Aorta (tissue), 5 donors: ENCODE results near the gene CSNK2A3. TPM values are rescaled to one million over a fixed set of nuclear protein-coding genes. Genes with fewer than 3 reads are reported as not detected.
"Not testable (repeated sequence)": the region's sequence is repeated elsewhere in the genome, so short reads cannot be mapped to it uniquely, and the experiment has no call there.

Experiments
- ATAC-seq: fragments of 200-7000 bp; cut with Tn5 transposase; one replicate; pipeline ENCODE4 v1.9.1; 2022; ENCODE audit warnings: moderate library complexity; ENCODE audit not compliant: low FRiP score
- DNase-seq, 2 donors: peaks; one replicate each; pipeline ENCODE4 v3.0.0-alpha.2; 2020
- H3K27ac ChIP-seq, 2 donors: one replicate each; pipeline ENCODE4 v1.5.1; 2013; ENCODE audit warnings: low read length in 2 of 2, mild to moderate bottlenecking in 2 of 2, moderate library complexity in 2 of 2, control low read depth in 1 of 2, inconsistent platforms in 1 of 2, low read depth in 1 of 2
- H3K27me3 ChIP-seq, 2 donors: one replicate each; pipeline ENCODE4 v1.6.1; 2013; ENCODE audit warnings: control low read depth in 1 of 2, low read length in 1 of 2, mild to moderate bottlenecking in 1 of 2, moderate library complexity in 1 of 2; ENCODE audit not compliant: insufficient read depth in 2 of 2, control insufficient read depth in 1 of 2
- H3K36me3 ChIP-seq, 2 donors: one replicate each; pipeline ENCODE4 v1.6.1; 2013; ENCODE audit warnings: control low read depth in 1 of 2, low read length in 1 of 2, mild to moderate bottlenecking in 1 of 2; ENCODE audit not compliant: insufficient read depth in 2 of 2, control insufficient read depth in 1 of 2
- H3K4me1 ChIP-seq, 2 donors: one replicate each; pipeline ENCODE4 v1.6.1; 2013; ENCODE audit warnings: low read length in 2 of 2, control low read depth in 1 of 2, mild to moderate bottlenecking in 1 of 2, moderate library complexity in 1 of 2; ENCODE audit not compliant: insufficient read depth in 2 of 2, control insufficient read depth in 1 of 2
- H3K4me3 ChIP-seq, 2 donors: one replicate each; pipeline ENCODE4 v1.5.1; 2013; ENCODE audit warnings: low read length in 2 of 2, control low read depth in 1 of 2, mild to moderate bottlenecking in 1 of 2
- H3K9me3 ChIP-seq: one replicate; pipeline ENCODE4 v1.6.1; 2013; ENCODE audit warnings: mild to moderate bottlenecking, low read length; ENCODE audit not compliant: control insufficient read depth
- WGBS, 2 donors: extraction: QIAGEN DNeasy Blood & Tissue Kit; methylation state at CpG; one replicate each; pipeline ENCODE4 v1.1.7; 2013; 5-methylcytosine and 5-hydroxymethylcytosine counted together
- intact Hi-C, 2 donors: fragments of 100-400 bp; cut with DNase I; formaldehyde crosslinking; loops; one replicate each; pipeline versions ENCODE4 v1.14.2 to v1.15.0; 2022
- polyA plus RNA-seq, 2 donors: library from polyadenylated mRNA; stranded (reverse); fragments of 200-250 nt; gene quantifications; one replicate each; pipeline ENCODE4 v1.2.3, GENCODE V29; 2013
- total RNA-seq, 2 donors: library from RNA; stranded (reverse); fragmentation: NEBNext Ultra II Directional; extraction: Animal tissue kit (Norgen Biotek cat#: 25700); gene quantifications; one replicate each; pipeline ENCODE4 v1.2.1, GENCODE V29; 2021
- donor health status: healthy with polysubstance abuse.
- donor health status: Bipolar disorder and iron deficiency.
- donor health status: DM: no; HTN: no; CAD: no.
- donor health status: DM: no; HTN: no; CAD: no.
- donor health status: DM: yes; HTN: yes; CAD: no.

The CSNK2A3 gene
- total and polyA plus RNA-seq, 4 donors, result 0.51 to 6.0 (median 3.9) TPM; not detected in 1

GRCh38 chr11:11372461-11372860 lies 19.4 kb upstream of the CSNK2A3 start:
- DNase-seq, result no peak
- H3K27me3 ChIP-seq, result no peaks in the 10 kb centered on the region
- WGBS, 2 donors, result 94 to 95% methylated on average over 8 of the region's 8 CpGs
- peaks cover 0 to 6% of the 10 kb centered on the region in 2 donors for H3K36me3 ChIP-seq
- H3K9me3 ChIP-seq, result no peaks in the 10 kb centered on the region
- ATAC-seq, result no peak
- H3K4me1 ChIP-seq, result peaks cover 0 to 2% of the 10 kb centered on the region in 2 donors
- H3K4me3 ChIP-seq, result no peak overlapping the region
- intact Hi-C loops, result no loop called here
- H3K27ac ChIP-seq, result no peak overlapping the region

- 50 to 52% methylated on average over 6 of the region's 6 CpGs for WGBS, 2 donors
- Histone ChIP-seq H3K4me3 (no peak overlapping the region), H3K9me3 (no peaks in the 10 kb centered on the region), H3K4me1 (peaks cover 0 to 2% of the 10 kb centered on the region in 2 donors), H3K36me3 (peaks cover 0 to 5% of the 10 kb centered on the region in 2 donors), H3K27ac (no peak overlapping the region), H3K27me3 (no peaks in the 10 kb centered on the region)
- intact Hi-C loops, result no loop called here
- no peak for ATAC-seq
- DNase-seq, result no peak
Observed at GRCh38 chr11:11370962-11371303, 17.9 kb upstream of the CSNK2A3 start.

- H3K4me1 ChIP-seq, result peaks cover 0 to 2% of the 10 kb centered on the region in 2 donors
- no peak overlapping the region for H3K4me3 ChIP-seq
- 44 to 48% methylated on average over 8 of the region's 8 CpGs for WGBS, 2 donors
- H3K9me3 ChIP-seq, result no peaks in the 10 kb centered on the region
- peak; percentile 46 for ATAC-seq
- no peak overlapping the region for H3K27ac ChIP-seq
- no peak for DNase-seq
- no peaks in the 10 kb centered on the region for H3K27me3 ChIP-seq
- intact Hi-C loops, result no loop called here
- H3K36me3 ChIP-seq, result peaks cover 0 to 4% of the 10 kb centered on the region in 2 donors
Observed at GRCh38 chr11:11370255-11370961, 17.4 kb upstream of the CSNK2A3 start.

GRCh38 chr11:11366793-11367192 lies 13.7 kb upstream of the CSNK2A3 start:
- no peak for ATAC-seq
- intact Hi-C loops, result no loop called here
- WGBS, 2 donors, result 95 to 99% methylated on average over 1 of the region's 1 CpG

GRCh38 chr11:11363674-11364073 lies 10.6 kb upstream of the CSNK2A3 start:
- H3K4me3 ChIP-seq, result no peak overlapping the region
- DNase-seq (no peak), ATAC-seq (no peak)
- H3K9me3 ChIP-seq, result no peaks in the 10 kb centered on the region
- no peak overlapping the region for H3K27ac ChIP-seq
- H3K27me3 ChIP-seq, result no peaks in the 10 kb centered on the region
- intact Hi-C loops, result no loop called here
- H3K36me3 ChIP-seq, result peaks cover 0 to 3% of the 10 kb centered on the region in 2 donors
- no peaks in the 10 kb centered on the region for H3K4me1 ChIP-seq

More at GRCh38 chr11:11366793-11367192, 13.7 kb upstream of the CSNK2A3 start:
- no peak overlapping the region for H3K4me3 ChIP-seq
- H3K4me1 ChIP-seq, result peaks cover 0 to 2% of the 10 kb centered on the region in 2 donors
- H3K27ac ChIP-seq, result no peak overlapping the region
- H3K9me3 ChIP-seq, result no peaks in the 10 kb centered on the region
- no peaks in the 10 kb centered on the region for H3K27me3 ChIP-seq
- peaks cover 0 to 2% of the 10 kb centered on the region in 2 donors for H3K36me3 ChIP-seq
- DNase-seq, result no peak

- intact Hi-C loops, result no loop called here
- Histone ChIP-seq H3K36me3 (peaks cover 0 to 3% of the 10 kb centered on the region in 2 donors), H3K27ac (no peak overlapping the region), H3K4me1 (no peaks in the 10 kb centered on the region), H3K4me3 (no peak overlapping the region), H3K27me3 (no peaks in the 10 kb centered on the region), H3K9me3 (no peaks in the 10 kb centered on the region)
- whole genome bisulfite sequencing, 2 donors, result 88 to 94% methylated on average over 3 of the region's 3 CpGs
- no peak for DNase-seq
- no peak for ATAC-seq
Observed at GRCh38 chr11:11359611-11360010, 6.6 kb upstream of the CSNK2A3 start.

- H3K36me3 ChIP-seq, result peaks cover 0 to 3% of the 10 kb centered on the region in 2 donors
- intact Hi-C loops, result no loop called here
- H3K4me1 ChIP-seq, result no peaks in the 10 kb centered on the region
- H3K9me3 ChIP-seq, result no peaks in the 10 kb centered on the region
- DNase-seq (no peak), ATAC-seq (no peak)
- H3K4me3 ChIP-seq, result no peak overlapping the region
- WGBS, 2 donors, result 90 to 95% methylated on average over 9 of the region's 9 CpGs
- no peak overlapping the region for H3K27ac ChIP-seq
- no peaks in the 10 kb centered on the region for H3K27me3 ChIP-seq
Observed at GRCh38 chr11:11356842-11357241, 3.8 kb upstream of the CSNK2A3 start.

- DNase-seq, ATAC-seq, H3K4me3 ChIP-seq, H3K36me3 ChIP-seq, H3K27me3 ChIP-seq, H3K4me1 ChIP-seq, H3K27ac ChIP-seq, intact Hi-C loops, H3K9me3 ChIP-seq: not testable (repeated sequence)
- 55 to 69% methylated on average over 8 of the region's 10 CpGs for WGBS, 2 donors
Observed at GRCh38 chr11:11351851-11352250, 1.2 kb downstream of the CSNK2A3 start.

GRCh38 chr11:11351042-11351586 lies 1.9 kb downstream of the CSNK2A3 start:
- H3K9me3 ChIP-seq, result no peaks in the 10 kb centered on the region
- H3K36me3 ChIP-seq, result no peaks in the 10 kb centered on the region
- 88 to 90% methylated on average over 4 of the region's 4 CpGs for WGBS, 2 donors
- ATAC-seq (no peak), DNase-seq (no peak)
- no peaks in the 10 kb centered on the region for H3K27me3 ChIP-seq
- no peak overlapping the region for H3K4me3 ChIP-seq
- peaks cover 2 to 3% of the 10 kb centered on the region in 2 donors for H3K4me1 ChIP-seq
- intact Hi-C loops, result no loop called here
- H3K27ac ChIP-seq, result no peak overlapping the region
